ENCODE data around the gene AUTS2. TPM values are rescaled to one million over a fixed set of nuclear protein-coding genes. Genes with fewer than 3 reads are reported as not detected.

Gene AUTS2
- total RNA-seq, 1 experiment from 2014 or later: 256 TPM

GRCh38 chr7:70034999-70035398, 436.7 kb downstream of the AUTS2 start:
- no peaks in the 10 kb centered on the region for H3K27me3 ChIP-seq (ENCODE audit: insufficient read depth, low read length)
- no peak overlapping the region for H2BK5ac ChIP-seq (ENCODE audit: insufficient read length, low read length)
- H2BK12ac ChIP-seq (ENCODE audit: insufficient read length, low read depth, low read length): no peak overlapping the region
- no peak overlapping the region for H3K18ac ChIP-seq (ENCODE audit: insufficient read length, low read depth, low read length)
- Mint-ChIP-seq H3K4me3 (no peak overlapping the region), H3K27me3 (ENCODE audit: low read depth) (no peaks in the 10 kb centered on the region), H3K4me1 (peaks cover 32 to 43% of the 10 kb centered on the region in 2 experiments), H3K36me3 (ENCODE audit: insufficient read depth in 1 of 3, low read depth in 3 of 3) (no peaks in the 10 kb centered on the region), H3K9me3 (no peaks in the 10 kb centered on the region), H3K27ac (no peak overlapping the region)
- no peak overlapping the region for H3K9ac ChIP-seq (ENCODE audit: extremely low read depth, insufficient read length, low read length)
- no peak overlapping the region for H2BK15ac ChIP-seq (ENCODE audit: low read depth, low read length)
- H2BK20ac ChIP-seq (ENCODE audit: low read depth, low read length, poor library complexity, severe bottlenecking): no peak overlapping the region
- H4K20me1 ChIP-seq (ENCODE audit: control insufficient read depth, insufficient read depth, insufficient read length): no peaks in the 10 kb centered on the region
- no peak overlapping the region for H2AFZ ChIP-seq (ENCODE audit: low read length)
- no peak for TF ChIP-seq CTCF (conservative IDR thresholded peaks at IDR 0.05)
- no peaks in the 10 kb centered on the region for H3K9me3 ChIP-seq (ENCODE audit: control insufficient read depth, low read depth, low read length)
- H3K79me2 ChIP-seq (ENCODE audit: insufficient read depth, low read length): no peaks in the 10 kb centered on the region
- no peak overlapping the region for H3K56ac ChIP-seq (ENCODE audit: insufficient read length, low read depth, low read length)
- no peak overlapping the region for H3K23ac ChIP-seq (ENCODE audit: insufficient read length, low read depth, low read length)
- H3K4ac ChIP-seq (ENCODE audit: low read depth, low read length): no peak overlapping the region
- no peak overlapping the region for H2BK120ac ChIP-seq (ENCODE audit: low read depth, low read length, poor library complexity, severe bottlenecking)
- no peak overlapping the region for H3T11ph ChIP-seq (ENCODE audit: low read length)
- no peaks in the 10 kb centered on the region for H3K79me1 ChIP-seq (ENCODE audit: insufficient read depth, low read depth, low read length, poor library complexity, severe bottlenecking)
- no peak overlapping the region for H4K91ac ChIP-seq (ENCODE audit: insufficient read length, low read depth, low read length)
- H3K14ac ChIP-seq (ENCODE audit: insufficient read depth, low read length): no peak overlapping the region
- no peak overlapping the region for H4K8ac ChIP-seq (replicated peaks; ENCODE audit: insufficient read length, low read depth, low read length)
- no peaks in the 10 kb centered on the region for H3K23me2 ChIP-seq (ENCODE audit: insufficient read length, low read depth, low read length, poor library complexity, severe bottlenecking)
- no peak overlapping the region for H2AK5ac ChIP-seq (ENCODE audit: insufficient read length, low read length)
- no peak overlapping the region for H3K4me2 ChIP-seq (ENCODE audit: insufficient read depth, insufficient read length, low read length)
- DNase-seq: no peak
- no peak overlapping the region for H3K27ac ChIP-seq (ENCODE audit: insufficient read length, low read depth, low read length)
- peaks cover 3% of the 10 kb centered on the region; the same call in 1 of the 2 replicates for H3K4me1 ChIP-seq (ENCODE audit: insufficient read depth, low read length)
- H4K5ac ChIP-seq (ENCODE audit: insufficient read length, low read depth, low read length): no peak overlapping the region

Measured in H9 (cell line).